ENCODE data around the gene HUS1B.

Gene HUS1B

DNA sequence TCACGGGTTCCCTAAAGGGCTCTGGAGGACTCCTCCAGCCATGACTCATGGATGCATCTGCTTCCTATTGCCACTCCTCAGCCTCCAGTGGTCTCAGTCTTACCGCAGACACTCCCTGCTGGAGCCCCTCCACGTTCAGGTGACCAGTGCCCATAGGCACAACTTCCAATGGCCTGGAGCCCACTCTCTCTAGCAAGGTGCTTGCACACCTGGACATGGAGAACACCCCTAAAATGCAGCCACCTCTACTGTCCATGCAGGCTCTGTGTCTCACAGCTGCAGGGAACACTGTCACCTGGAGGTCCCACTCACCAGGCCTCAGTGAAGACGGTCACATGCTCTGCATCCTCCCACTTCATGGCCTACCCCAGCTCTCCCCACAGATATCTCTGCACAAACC is 36.0 kb downstream of the HUS1B start:
- no peak for DNase-seq

GRCh38 chr6:620166-620565 is 36.7 kb downstream of the HUS1B start:
- no peak for DNase-seq

- no peak for DNase-seq
Measured at GRCh38 chr6:617456-618100, 39.3 kb downstream of the HUS1B start.

DNA sequence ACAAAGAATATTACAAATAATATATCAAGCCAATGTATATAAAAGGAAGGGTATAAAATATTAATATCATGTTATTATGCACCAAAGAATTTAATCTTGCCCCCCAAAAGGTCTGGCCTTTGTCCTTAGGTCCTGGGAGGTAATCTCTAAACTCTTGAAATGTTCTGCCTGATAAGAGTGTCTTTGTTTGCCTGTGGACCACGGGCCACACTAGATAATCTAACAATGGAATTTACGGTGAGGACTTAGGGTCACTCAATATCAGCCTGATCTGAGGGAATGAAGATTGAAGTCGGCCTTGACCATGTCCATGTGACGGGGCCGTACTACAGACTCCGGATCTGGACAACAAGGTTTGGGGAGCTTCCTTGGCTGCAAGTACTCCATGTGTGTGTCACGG is 42.9 kb downstream of the HUS1B start:
- DNase-seq = no peak

DNA sequence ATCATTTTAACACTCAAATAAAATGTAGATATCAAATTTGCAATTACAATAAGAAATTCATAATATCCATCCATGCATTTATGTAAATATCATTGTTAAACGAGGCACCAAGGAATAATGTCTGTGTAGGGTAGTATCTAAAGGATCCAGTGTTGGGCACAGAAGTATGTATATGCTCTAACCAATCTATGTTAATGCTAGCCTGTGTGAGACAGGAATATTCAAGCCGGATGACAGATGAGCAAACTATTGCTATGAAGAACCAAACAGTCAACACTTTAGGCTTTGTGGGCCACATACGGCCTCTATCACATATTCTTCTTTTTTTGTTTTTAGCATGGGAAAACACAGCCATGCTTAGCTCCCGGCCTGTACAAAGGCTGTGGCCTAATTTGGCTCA is 45.0 kb downstream of the HUS1B start:
- DNase-seq = no peak

DNA sequence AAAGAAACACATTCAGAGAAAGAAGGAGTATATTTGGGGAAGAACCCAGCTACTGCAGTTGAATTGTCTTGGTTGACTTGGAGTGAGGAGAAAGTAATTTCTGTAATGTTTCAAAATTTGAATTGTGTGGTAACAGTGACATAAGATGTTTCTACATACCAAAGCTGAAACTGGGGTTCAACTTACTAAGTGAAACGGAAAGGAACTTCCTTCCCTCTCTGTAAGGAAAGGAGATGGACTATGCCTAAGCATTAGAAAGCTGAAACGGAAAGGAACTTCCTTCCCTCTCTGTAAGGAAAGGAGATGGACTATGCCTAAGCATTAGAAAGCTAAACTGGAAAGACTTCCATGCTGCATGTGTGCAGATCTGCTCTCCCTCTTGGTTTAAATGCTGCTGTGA is 46.0 kb downstream of the HUS1B start:
- DNase-seq = no peak

GRCh38 chr6:609905-610304 is 47.0 kb downstream of the HUS1B start:
- DNase-seq = no peak

- DNase-seq = no peak
Measured at GRCh38 chr6:606829-607379, 50.0 kb downstream of the HUS1B start.
